Spleen (tissue), 11 donors: ENCODE results near the gene HS6ST2. TPM values are rescaled to one million over a fixed set of nuclear protein-coding genes. Genes with fewer than 3 reads are reported as not detected.
"Not testable (repeated sequence)": the region's sequence is repeated elsewhere in the genome, so short reads cannot be mapped to it uniquely, and the experiment has no call there.

Experiments used
- DNase-seq: peaks from one replicate; pipeline ENCODE4 v3.0.0-alpha.2; 2020
- H3K27ac ChIP-seq, 8 donors: fragments of 200-600 bp; sonication (generic) in 7 of 8; 1 replicate in 4 of 8; 2 replicates in 4 of 8; pipeline versions ENCODE4 v1.5.0 to v1.8.0; 2016 to 2021; ENCODE audit warnings: inconsistent platforms in 4 of 8, mild to moderate bottlenecking in 4 of 8, moderate library complexity in 1 of 8
- H3K27me3 ChIP-seq, 7 donors: fragments of 200-600 bp; sonication (generic) in 6 of 7; replicated peaks in 1 of 7; 1 replicate in 4 of 7; 2 replicates in 3 of 7; pipeline versions ENCODE4 v1.5.0 to v1.8.0; 2016 to 2021; ENCODE audit warnings: inconsistent platforms in 3 of 7, mild to moderate bottlenecking in 1 of 7
- H3K36me3 ChIP-seq, 6 donors: fragments of 200-600 bp; sonication (generic) in 5 of 6; 1 replicate in 4 of 6; 2 replicates in 2 of 6; pipeline versions ENCODE4 v1.5.0 to v1.8.0; 2016 to 2021; ENCODE audit warnings: inconsistent platforms in 2 of 6
- H3K4me1 ChIP-seq, 6 donors: fragments of 200-600 bp; sonication (generic) in 5 of 6; 1 replicate in 3 of 6; 2 replicates in 3 of 6; pipeline versions ENCODE4 v1.5.0 to v1.8.0; 2016 to 2021; ENCODE audit warnings: inconsistent platforms in 3 of 6
- H3K4me3 ChIP-seq, 8 donors: fragments of 200-600 bp; sonication (generic) in 7 of 8; 1 replicate in 4 of 8; 2 replicates in 4 of 8; pipeline versions ENCODE4 v1.5.0 to v1.8.0; 2016 to 2021; ENCODE audit warnings: inconsistent platforms in 4 of 8, mild to moderate bottlenecking in 4 of 8, moderate library complexity in 2 of 8
- H3K9me3 ChIP-seq, 8 donors: fragments of 200-600 bp; sonication (generic) in 7 of 8; 1 replicate in 4 of 8; 2 replicates in 4 of 8; pipeline versions ENCODE4 v1.5.0 to v1.8.0; 2016 to 2021; ENCODE audit warnings: inconsistent platforms in 4 of 8
- POLR2A ChIP-seq, 3 donors: fragments of 450-650 bp; IDR thresholded peaks; one replicate each; pipeline ENCODE4 v1.5.1; 2017; ENCODE audit warnings: antibody characterized with exemption in 3 of 3, mild to moderate bottlenecking in 1 of 3
- POLR2AphosphoS5 ChIP-seq, 3 donors: sonication (generic); formaldehyde crosslinking; IDR thresholded peaks; one replicate each; pipeline ENCODE4 v1.5.1; 2017; ENCODE audit warnings: antibody characterized with exemption in 3 of 3
- WGBS, 5 donors: extraction: QIAGEN DNeasy Blood & Tissue Kit in 3 of 5; methylation state at CpG; one replicate each; pipeline versions ENCODE4 v1.1.5 to v1.1.7; 2013 to 2018; 5-methylcytosine and 5-hydroxymethylcytosine counted together
- intact Hi-C: fragments of 100-400 bp; cut with DNase I; formaldehyde crosslinking; loops from one replicate; pipeline ENCODE4 v1.15.0; 2023; ENCODE audit warnings: low total_unique reads
- polyA plus RNA-seq, 3 donors: library from polyadenylated mRNA; stranded (reverse); fragments of 200-250 nt; gene quantifications; one replicate each; pipeline ENCODE4 v1.2.1, GENCODE V29; 2013
- total RNA-seq, 7 donors: library from RNA; depleted of rRNA in 3 of 7; stranded (reverse); fragments of >200 nt in 3 of 7; fragmentation: NEBNext Ultra II Directional in 4 of 7; extraction: Animal tissue kit (Norgen Biotek cat#: 25700) in 4 of 7; gene quantifications; one replicate each; pipeline versions ENCODE4 v1.1.0 to v1.2.1, GENCODE V29; 2016 to 2021
- TF ChIP-seq, protein P1 (sequence below), 11 experiments: fragments of 200-600 bp in 7 of 11; fragments of 450-650 bp in 4 of 11; sonication (generic) in 4 of 11; IDR thresholded peaks in 8 of 11; conservative IDR thresholded peaks in 3 of 11; 1 replicate in 7 of 11; 2 replicates in 4 of 11; pipeline versions ENCODE4 v1.4.0 to v1.8.0; 2016 to 2021; ENCODE audit warnings: antibody characterized with exemption in 11 of 11, inconsistent platforms in 4 of 11, mild to moderate bottlenecking in 1 of 11
- donor health status: healthy with polysubstance abuse.
- donor health status: DM: no; HTN: no; CAD: no; lungs with moderate emphysema.
- donor health status: DM: no; HTN: no; CAD: no.
- donor health status: Bipolar disorder and iron deficiency.
- donor health status: healthy.
- donor health status: DM: no; HTN: no; CAD: no.
- donor health status: DM: yes; HTN: yes; CAD: no.

Gene HS6ST2
- total and polyA plus RNA-seq, 10 donors, result 0.02 to 0.20 (median 0.09) TPM; not detected in 7

DNA sequence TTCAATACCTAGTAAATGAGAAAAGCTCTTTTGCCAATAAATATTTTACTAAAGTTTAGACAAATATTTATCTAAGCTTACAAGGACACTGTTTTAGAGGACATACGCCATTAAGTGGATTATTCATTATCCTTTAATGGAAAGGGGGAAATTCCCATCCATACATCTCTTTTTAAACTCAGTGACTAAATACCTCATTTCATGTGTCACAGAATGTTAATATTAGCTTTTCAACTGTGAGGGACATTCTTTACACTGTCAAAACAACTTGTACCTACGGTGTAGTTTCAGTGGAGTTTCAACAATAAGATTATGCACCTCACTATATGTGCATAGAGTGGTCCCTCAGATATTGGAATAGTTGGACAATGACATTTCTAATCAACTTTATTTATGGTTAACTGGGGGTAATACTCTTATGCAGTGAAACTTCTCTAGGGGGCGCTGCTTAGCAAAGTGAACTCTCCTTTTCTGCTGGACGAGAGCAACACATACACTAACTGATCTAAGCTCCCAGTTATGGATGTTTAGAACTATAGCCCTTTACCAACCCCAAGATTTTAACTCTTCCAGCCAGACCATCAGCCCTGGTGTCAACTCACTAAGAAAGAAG lies 9.7 kb downstream of the HS6ST2 start:
- Histone ChIP-seq H3K36me3 (no peaks in the 10 kb centered on the region), H3K4me1 (no peaks in the 10 kb centered on the region), H3K9me3 (no peaks in the 10 kb centered on the region), H3K4me3 (no peak overlapping the region), H3K27me3 (no peaks in the 10 kb centered on the region), H3K27ac (no peak overlapping the region)
- intact Hi-C loops, result no loop called here
- TF ChIP-seq, protein P1, sequence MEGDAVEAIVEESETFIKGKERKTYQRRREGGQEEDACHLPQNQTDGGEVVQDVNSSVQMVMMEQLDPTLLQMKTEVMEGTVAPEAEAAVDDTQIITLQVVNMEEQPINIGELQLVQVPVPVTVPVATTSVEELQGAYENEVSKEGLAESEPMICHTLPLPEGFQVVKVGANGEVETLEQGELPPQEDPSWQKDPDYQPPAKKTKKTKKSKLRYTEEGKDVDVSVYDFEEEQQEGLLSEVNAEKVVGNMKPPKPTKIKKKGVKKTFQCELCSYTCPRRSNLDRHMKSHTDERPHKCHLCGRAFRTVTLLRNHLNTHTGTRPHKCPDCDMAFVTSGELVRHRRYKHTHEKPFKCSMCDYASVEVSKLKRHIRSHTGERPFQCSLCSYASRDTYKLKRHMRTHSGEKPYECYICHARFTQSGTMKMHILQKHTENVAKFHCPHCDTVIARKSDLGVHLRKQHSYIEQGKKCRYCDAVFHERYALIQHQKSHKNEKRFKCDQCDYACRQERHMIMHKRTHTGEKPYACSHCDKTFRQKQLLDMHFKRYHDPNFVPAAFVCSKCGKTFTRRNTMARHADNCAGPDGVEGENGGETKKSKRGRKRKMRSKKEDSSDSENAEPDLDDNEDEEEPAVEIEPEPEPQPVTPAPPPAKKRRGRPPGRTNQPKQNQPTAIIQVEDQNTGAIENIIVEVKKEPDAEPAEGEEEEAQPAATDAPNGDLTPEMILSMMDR (IDR thresholded peaks at IDR 0.05 in 8 of 11, conservative IDR thresholded peaks at IDR 0.05 in 3 of 11), result peak in 1 of 11 experiments; percentile 11
- TF ChIP-seq POLR2A (IDR thresholded peaks at IDR 0.05), result no peak
- DNase-seq, result no peak
- 31 to 61% (median 58%) methylated on average over 4 of the region's 4 CpGs for WGBS, 5 donors

DNA sequence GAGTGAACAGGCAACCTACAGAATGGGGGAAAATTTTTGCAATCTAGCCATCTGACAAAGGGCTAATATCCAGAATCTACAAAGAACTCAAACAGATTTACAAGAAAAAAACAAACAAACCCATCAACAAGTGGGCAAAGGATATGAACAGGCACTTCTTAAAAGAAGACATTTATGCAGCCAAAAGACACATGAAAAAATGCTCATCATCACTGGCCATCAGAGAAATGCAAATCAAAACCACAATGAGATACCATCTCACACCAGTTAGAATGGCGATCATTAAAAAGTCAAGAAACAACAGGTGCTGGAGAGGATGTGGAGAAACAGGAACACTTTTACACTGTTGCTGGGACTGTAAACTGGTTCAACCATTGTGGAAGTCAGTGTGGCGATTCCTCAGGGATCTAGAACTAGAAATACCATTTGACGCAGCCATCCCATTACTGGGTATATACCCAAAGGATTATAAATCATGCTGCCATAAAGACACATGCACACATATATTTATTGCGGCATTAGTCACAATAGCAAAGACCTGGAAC lies 13.3 kb downstream of the HS6ST2 start:
- DNase-seq, H3K27me3 ChIP-seq, H3K9me3 ChIP-seq, H3K36me3 ChIP-seq, H3K27ac ChIP-seq, intact Hi-C loops, H3K4me1 ChIP-seq, H3K4me3 ChIP-seq: not testable (repeated sequence)
- 69 to 93% (median 87%) methylated on average over 3 to 4 of the region's 4 CpGs for WGBS, 5 donors

DNA sequence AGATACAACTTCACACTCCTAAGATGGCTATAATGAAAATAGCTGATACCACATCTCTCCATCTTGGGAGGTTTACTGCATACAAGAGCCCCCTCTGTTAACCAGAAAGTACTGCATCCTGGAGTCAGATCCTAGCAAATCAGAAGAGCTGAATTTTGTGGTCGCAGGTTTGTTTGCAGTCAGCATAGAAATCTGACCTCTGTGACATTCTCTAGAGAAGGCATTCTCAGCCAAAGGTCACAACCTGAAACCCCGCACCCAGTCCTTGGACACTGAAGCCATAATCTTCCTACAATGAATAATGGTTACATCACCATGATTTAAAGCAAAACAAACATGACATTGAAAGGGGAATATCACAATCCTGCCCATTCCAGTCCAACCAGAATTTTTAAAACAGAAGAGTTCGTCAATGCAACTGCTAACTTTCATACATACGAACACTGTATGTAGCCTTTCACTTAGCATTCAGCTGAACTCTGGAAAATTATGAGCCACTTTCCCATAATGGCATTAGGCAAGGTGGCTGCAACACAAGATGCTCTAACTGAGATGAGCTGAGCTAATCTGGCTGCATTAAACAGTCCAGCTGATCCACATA lies 17.6 kb downstream of the HS6ST2 start:
- no peak for DNase-seq
- 56 to 77% (median 72%) methylated on average over 4 of the region's 4 CpGs for WGBS, 5 donors
- peaks cover 0 to 9% (median 0%) of the 10 kb centered on the region in 7 donors for H3K27me3 ChIP-seq

DNA sequence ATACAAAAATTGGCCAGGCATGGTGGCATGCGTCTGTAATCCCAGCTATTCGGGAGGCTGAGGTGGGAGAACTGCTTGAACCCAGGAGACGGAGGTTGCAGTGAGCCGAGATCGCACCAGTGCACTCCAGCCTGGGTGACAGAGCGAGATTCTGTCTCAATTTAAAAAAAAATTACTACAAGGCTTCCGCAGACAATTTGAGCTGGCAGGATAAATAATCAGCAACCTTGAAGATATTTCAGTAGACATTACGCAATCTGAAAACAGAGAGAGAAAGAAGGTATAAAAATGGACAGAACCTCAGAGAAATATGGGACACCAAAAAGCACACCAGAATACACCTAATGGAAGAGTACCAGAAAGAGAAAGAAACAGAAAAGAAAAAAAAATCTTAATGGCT lies 25.3 kb downstream of the HS6ST2 start:
- 90 to 94% (median 91%) methylated on average over 8 of the region's 8 CpGs for WGBS, 5 donors
- Histone ChIP-seq H3K9me3 (no peaks in the 10 kb centered on the region), H3K4me3 (no peak overlapping the region), H3K27ac (no peak overlapping the region), H3K4me1 (no peaks in the 10 kb centered on the region), H3K36me3 (no peaks in the 10 kb centered on the region), H3K27me3 (peaks cover 0 to 5% (median 0%) of the 10 kb centered on the region in 7 donors)
- intact Hi-C loops, result no loop called here
- no peak for DNase-seq
- TF ChIP-seq POLR2AphosphoS5 (IDR thresholded peaks at IDR 0.05) (no peak), POLR2A (IDR thresholded peaks at IDR 0.05) (no peak)
- TF ChIP-seq, protein P1 (IDR thresholded peaks at IDR 0.05 in 8 of 11, conservative IDR thresholded peaks at IDR 0.05 in 3 of 11), result no peak

More for the DNA sequence above, 17.6 kb downstream of the HS6ST2 start:
- Histone ChIP-seq H3K27ac (no peak overlapping the region), H3K9me3 (no peaks in the 10 kb centered on the region), H3K4me1 (no peaks in the 10 kb centered on the region), H3K36me3 (no peaks in the 10 kb centered on the region), H3K4me3 (no peak overlapping the region)
- intact Hi-C loops, result no loop called here
- TF ChIP-seq, protein P1 (IDR thresholded peaks at IDR 0.05 in 8 of 11, conservative IDR thresholded peaks at IDR 0.05 in 3 of 11), result no peak
- no peak for TF ChIP-seq POLR2AphosphoS5 (IDR thresholded peaks at IDR 0.05)
